MG63 (cell line): ENCODE results near the gene ZSCAN16. TPM values are rescaled to one million over a fixed set of nuclear protein-coding genes. Genes with fewer than 3 reads are reported as not detected.

Experiments used
- DNase-seq: peaks from one replicate; pipeline ENCODE4 v3.0.0-alpha.2; 2020
- H3K27me3 ChIP-seq: fragments of 250-450 bp; sonication (Bioruptor Pico); 2 replicates; pipeline ENCODE4 v1.5.1; 2020; ENCODE audit warnings: mild to moderate bottlenecking, moderate library complexity
- H3K36me3 ChIP-seq: fragments of 250-450 bp; sonication (Bioruptor Pico); 2 replicates; pipeline ENCODE4 v1.5.1; 2020; ENCODE audit warnings: mild to moderate bottlenecking, moderate library complexity
- H3K4me3 ChIP-seq: fragments of 250-450 bp; sonication (Bioruptor Pico); 2 replicates; pipeline ENCODE4 v1.5.1; 2020; ENCODE audit warnings: mild to moderate bottlenecking, moderate library complexity
- H3K9me3 ChIP-seq: fragments of 250-450 bp; sonication (Bioruptor Pico); 2 replicates; pipeline ENCODE4 v1.5.1; 2020; ENCODE audit warnings: mild to moderate bottlenecking, moderate library complexity
- total RNA-seq: library from RNA; depleted of rRNA; stranded (reverse); fragments of >200 nt; shearing (Covaris generic); gene quantifications from 2 replicates; pipeline ENCODE4 v1.2.3, GENCODE V29; 2014; ENCODE audit warnings: low replicate concordance; rRNA removed

ZSCAN16 gene
- total RNA-seq, 1 experiment from 2014 or later: 1.3 TPM

DNA sequence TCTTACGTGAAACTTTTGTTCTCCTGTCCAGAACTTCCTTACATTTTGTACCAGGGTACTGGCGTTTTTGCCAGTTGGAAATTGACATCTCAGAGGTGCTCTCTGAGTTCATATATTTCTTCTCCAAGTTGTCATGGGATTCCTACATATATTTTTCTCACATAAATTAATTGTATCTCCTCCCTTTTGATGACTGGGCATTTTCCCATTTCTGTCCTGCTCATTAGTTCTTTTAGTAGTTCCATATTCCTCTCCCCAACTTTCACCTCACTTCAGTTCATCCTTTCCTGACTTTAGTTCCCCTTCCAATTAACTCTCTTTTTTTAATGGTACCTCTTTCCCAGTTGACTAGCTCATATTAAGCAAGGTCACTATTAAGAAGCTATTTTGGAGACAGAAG, 28.1 kb downstream of the ZSCAN16 start:
- Histone ChIP-seq H3K9me3 (no peaks in the 10 kb centered on the region; the same call in 1 of the 2 replicates), H3K36me3 (peaks cover 84% of the 10 kb centered on the region), H3K4me3 (no peak overlapping the region), H3K27me3 (no peaks in the 10 kb centered on the region)
- no peak for DNase-seq

DNA sequence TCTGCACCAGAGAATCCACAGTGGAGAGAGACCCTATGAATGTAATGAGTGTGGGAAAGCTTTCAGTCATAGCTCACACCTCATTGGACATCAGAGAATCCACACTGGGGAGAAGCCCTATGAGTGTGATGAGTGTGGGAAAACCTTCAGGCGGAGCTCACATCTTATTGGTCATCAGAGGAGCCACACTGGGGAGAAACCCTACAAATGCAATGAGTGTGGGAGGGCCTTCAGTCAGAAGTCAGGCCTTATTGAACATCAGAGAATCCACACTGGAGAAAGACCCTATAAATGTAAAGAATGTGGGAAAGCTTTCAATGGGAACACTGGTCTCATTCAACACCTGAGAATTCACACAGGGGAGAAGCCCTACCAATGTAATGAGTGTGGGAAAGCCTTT, 29.1 kb downstream of the ZSCAN16 start:
- Histone ChIP-seq H3K27me3 (no peaks in the 10 kb centered on the region), H3K36me3 (peaks cover 78% of the 10 kb centered on the region)

DNA sequence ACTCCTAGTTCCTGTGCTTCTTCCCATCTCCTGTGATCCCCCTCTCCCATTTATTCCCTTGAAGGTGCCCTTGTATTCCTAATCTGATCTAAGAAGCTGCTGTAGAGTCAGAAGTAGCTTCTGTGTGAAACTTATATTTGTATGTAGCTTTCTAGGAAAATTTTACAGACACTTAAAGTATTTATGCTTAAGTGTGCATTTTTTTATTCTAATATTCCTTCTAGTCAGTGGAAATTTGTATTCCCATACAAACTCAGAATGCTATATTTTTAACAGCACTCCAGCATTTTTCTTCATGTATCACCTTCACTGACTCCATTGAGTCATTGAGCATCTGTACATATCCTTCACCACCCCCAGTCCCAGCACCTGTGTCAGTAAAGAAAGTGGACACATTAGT, 29.9 kb downstream of the ZSCAN16 start:
- no peak overlapping the region for H3K4me3 ChIP-seq
- DNase-seq: no peak
- no peaks in the 10 kb centered on the region; the same call in 1 of the 2 replicates for H3K9me3 ChIP-seq
- H3K36me3 ChIP-seq: peaks cover 70% of the 10 kb centered on the region
- H3K27me3 ChIP-seq: no peaks in the 10 kb centered on the region

More for the DNA sequence above, 29.1 kb downstream of the ZSCAN16 start:
- no peak for DNase-seq
- Histone ChIP-seq H3K4me3 (no peak overlapping the region), H3K9me3 (no peaks in the 10 kb centered on the region; the same call in 1 of the 2 replicates)

DNA sequence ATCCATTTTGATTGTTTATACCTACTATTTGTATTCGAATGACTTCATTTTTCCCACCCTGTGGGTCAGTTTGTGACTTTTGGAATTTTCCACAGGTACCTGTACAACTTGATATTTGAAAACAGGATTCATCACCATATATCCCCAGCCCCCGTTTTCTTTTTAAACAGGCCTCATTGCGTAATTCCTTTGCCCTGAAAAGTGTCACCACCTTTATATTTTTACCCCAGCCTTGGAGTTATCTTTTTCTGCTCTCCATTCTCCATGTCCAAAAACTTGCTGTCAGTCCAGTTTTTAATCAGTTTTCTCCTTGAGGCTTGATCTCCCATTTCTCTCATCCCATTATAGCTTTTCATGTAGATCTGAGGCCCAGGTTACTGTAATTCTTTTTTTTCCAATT, 33.9 kb downstream of the ZSCAN16 start:
- DNase-seq: no peak
- Histone ChIP-seq H3K9me3 (no peaks in the 10 kb centered on the region), H3K27me3 (no peaks in the 10 kb centered on the region), H3K4me3 (no peak overlapping the region), H3K36me3 (peaks cover 33% of the 10 kb centered on the region)

DNA sequence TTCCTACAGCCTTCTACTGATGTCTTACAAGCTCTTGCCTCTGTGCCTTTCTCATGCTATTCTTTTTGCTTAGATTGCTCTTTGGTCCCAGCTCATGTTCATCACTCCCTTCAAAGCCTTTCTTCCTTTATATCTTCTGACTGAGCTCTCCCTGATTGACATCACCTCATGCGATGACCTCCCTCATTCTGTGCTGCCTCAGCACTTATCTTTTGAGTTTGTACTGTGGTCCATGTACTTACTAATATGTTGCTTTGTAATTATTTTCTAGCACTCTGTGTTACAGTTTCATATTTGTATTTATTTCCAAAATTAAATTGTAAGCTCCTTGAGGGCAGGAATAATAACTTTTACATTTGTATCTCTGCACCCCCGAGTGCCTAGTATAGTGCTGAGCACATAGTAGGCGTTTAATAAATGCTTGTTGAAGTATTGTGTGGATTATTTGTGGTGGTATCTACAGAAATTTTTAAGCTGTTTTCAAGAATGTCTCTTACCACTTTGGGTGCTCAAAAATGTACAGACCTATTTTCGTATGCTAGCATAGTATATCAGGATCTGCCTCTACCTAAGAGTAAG, 34.7 kb downstream of the ZSCAN16 start:
- no peaks in the 10 kb centered on the region for H3K27me3 ChIP-seq
- H3K4me3 ChIP-seq: no peak overlapping the region
- H3K36me3 ChIP-seq: peaks cover 26% of the 10 kb centered on the region
- H3K9me3 ChIP-seq: no peaks in the 10 kb centered on the region
- DNase-seq: no peak

DNA sequence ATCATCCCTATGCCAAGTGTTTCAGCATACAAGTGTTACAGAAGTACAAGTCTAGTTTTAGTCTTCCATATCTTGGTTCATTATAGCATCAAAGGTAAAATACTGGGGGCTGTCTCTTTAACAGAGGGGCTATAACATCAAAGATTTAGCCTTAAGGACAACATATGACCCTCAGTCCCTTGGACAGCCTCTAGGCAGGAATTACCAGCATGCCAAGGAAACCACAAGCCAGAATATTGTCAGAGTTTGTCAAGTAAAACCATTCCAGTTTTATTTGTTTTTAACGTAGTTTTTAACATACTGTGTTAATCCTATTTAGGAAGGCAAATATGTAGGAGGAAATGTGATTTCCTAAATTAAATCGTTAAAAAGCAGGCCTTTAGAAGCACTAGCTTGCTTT, 35.8 kb downstream of the ZSCAN16 start:
- no peak overlapping the region for H3K4me3 ChIP-seq
- H3K27me3 ChIP-seq: no peaks in the 10 kb centered on the region
- DNase-seq: no peak
- peaks cover 17% of the 10 kb centered on the region for H3K36me3 ChIP-seq
- no peaks in the 10 kb centered on the region for H3K9me3 ChIP-seq

DNA sequence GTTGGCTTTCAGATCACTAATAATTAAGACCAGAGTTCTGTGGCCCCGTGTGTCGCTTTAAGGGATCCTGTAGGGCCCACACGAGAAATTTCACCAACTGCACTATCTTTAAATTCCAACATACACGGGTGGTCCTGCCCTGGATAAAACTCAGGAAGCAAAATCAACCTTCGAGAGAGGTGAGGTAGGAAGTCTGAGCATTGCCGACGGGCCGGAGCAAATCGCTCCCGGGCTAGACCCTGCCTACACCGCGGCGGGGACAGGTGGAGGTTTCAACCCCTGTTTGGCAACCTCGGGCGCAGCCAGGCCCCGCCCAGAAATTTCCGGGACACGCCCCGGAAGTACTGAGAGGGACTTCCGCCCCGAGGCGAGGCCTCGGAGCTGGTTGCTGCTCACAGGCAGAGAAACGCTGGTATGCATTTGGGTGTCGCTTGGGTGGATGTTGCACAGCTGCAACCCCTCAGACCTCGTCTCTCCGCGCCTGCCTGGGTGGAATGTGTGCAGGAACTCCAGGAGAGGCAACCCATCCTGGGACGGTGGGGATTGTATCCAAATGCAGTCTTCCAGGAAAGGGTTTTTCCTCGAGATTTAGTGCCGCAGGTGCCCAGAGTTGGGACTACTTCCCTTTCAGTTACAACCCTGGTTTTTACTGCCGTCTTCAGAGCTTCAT, 37.1 kb downstream of the ZSCAN16 start:
- Histone ChIP-seq H3K36me3 (peaks cover 7% of the 10 kb centered on the region), H3K27me3 (no peaks in the 10 kb centered on the region), H3K4me3 (peak overlapping the region; percentile 48), H3K9me3 (no peaks in the 10 kb centered on the region)
- peak; percentile 70 for DNase-seq

DNA sequence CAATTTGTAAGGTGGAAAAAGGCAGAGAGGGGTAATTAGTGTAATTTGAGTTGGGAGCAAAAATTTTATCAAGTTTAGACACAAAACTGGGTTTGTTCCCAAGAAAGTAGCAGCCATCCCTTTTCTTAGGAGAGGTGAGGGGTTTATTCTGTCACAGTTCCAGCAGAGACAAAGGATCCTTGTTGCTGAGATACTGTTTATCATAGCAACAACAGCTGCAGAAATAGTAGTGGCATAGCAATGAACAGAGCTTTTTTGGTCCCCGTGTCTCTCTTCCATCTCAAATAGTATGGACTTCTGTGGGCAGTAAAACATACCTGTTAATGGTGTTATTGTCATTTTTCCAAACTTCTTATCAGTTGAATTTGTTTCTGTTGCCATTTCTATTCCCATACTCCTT, 41.2 kb downstream of the ZSCAN16 start:
- Histone ChIP-seq H3K36me3 (no peaks in the 10 kb centered on the region), H3K27me3 (no peaks in the 10 kb centered on the region), H3K4me3 (no peak overlapping the region), H3K9me3 (no peaks in the 10 kb centered on the region)
- DNase-seq: no peak

DNA sequence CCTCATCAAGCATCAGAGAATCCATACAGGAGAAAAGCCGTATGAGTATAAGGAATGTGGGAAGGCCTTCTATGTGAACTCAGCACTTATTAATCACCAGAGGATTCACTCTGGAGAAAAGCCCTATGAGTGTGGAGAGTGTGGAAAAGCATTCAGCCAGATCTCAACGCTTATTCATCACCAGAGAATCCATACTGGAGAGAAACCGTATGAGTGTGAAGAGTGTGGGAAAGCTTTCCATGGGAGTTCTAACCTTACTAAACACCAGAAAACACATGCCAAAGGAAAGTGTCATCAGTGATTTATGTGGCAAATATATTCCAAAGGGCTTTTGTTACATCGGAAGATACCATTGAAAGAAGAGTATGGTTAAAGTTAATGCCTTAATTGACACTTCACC, 42.7 kb downstream of the ZSCAN16 start:
- Histone ChIP-seq H3K4me3 (no peak overlapping the region), H3K27me3 (no peaks in the 10 kb centered on the region), H3K36me3 (no peaks in the 10 kb centered on the region), H3K9me3 (no peaks in the 10 kb centered on the region)
- DNase-seq: no peak

DNA sequence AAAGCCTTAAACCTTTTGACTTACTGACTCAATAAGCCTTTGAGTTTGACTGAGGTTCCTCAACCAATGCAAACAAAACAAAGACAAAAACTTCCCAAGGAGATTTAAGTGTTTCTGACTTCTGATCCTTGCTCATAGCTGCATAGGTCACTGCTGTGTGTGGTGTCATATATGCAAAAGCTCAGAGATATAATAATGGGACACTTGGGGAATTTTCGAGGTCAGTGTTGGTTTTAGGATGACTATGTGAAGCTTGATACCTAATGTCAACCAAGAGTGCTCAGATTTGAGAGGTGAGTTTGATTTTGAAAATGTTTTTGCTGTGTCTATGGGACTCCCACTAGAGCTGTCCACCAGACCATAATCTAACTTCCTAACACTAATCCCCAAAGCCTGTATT, 43.5 kb downstream of the ZSCAN16 start:
- H3K36me3 ChIP-seq: no peaks in the 10 kb centered on the region
- H3K4me3 ChIP-seq: no peak overlapping the region
- no peak for DNase-seq
- H3K9me3 ChIP-seq: no peaks in the 10 kb centered on the region
- H3K27me3 ChIP-seq: no peaks in the 10 kb centered on the region

DNA sequence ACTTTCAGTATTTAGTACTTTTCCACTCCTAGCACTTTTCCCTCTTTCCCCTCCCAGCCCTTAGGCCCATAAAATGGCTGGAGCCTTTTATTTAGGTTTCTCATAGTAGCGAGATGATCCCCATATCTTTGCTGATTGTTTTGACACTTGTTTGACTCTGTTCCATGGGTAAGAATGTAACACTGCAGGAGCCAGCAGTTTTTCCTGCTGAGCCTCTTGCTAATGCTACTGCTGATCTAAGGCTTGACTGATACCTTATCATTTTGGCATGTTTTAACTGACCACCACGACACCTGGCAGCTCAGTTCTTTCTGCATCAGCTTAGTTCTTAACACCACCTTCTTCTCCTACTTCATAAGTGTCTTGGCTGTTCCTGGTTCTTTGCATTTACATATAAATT, 46.9 kb downstream of the ZSCAN16 start:
- Histone ChIP-seq H3K36me3 (no peaks in the 10 kb centered on the region), H3K27me3 (no peaks in the 10 kb centered on the region), H3K9me3 (no peaks in the 10 kb centered on the region), H3K4me3 (no peak overlapping the region)
- no peak for DNase-seq

DNA sequence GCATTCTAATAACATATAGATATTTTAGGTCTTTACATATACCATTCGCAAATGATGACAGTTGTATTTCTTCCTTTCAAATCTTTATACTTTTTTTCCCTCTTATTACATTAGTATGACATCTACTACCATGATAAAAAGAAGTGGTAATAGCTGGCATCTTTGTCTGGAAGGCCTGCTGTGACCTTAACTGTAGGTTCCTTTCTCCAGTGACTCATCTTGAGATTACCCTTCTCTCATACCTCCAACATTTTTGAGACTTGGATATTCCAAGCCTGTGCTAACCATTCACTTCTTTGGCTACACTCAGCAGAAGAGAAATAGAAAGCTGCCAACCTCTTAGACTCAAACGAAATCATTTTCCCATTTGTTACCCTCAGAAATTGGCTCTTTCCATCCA, 47.6 kb downstream of the ZSCAN16 start:
- H3K27me3 ChIP-seq: no peaks in the 10 kb centered on the region
- H3K9me3 ChIP-seq: no peaks in the 10 kb centered on the region
- H3K36me3 ChIP-seq: no peaks in the 10 kb centered on the region
- DNase-seq: no peak
- no peak overlapping the region for H3K4me3 ChIP-seq

DNA sequence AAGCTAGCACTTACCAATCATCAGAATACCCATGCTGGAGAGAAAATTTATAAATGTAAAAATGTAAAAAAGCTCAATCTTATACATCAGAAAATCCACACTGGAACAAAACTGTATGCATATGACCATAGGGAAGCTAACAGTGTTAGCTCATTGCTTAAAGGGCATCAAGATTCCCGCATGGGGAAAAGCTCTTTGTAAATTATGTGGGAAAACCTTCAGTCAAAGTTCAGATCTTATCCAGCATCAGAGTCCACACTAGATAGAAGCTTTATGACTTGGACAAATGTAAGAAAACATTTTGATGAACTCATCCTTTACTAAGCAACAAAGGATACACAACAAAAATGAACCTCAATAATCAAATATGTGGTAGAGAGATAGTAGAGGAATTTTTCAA, 52.0 kb downstream of the ZSCAN16 start:
- Histone ChIP-seq H3K36me3 (no peaks in the 10 kb centered on the region), H3K9me3 (no peaks in the 10 kb centered on the region), H3K27me3 (no peaks in the 10 kb centered on the region), H3K4me3 (no peak overlapping the region)
- no peak for DNase-seq

Other genes with a start within 250 kb of the ZSCAN16 start
- gene OR2B2, start 212.2 kb upstream of the ZSCAN16 start, total RNA-seq: not detected in 2 replicates
- gene OR2B6, start 167.4 kb upstream of the ZSCAN16 start, total RNA-seq: not detected in 2 replicates
- 0.49 TPM in 1 of 2 replicates, not detected in the other for gene ZNF165, start 44.0 kb upstream of the ZSCAN16 start, total RNA-seq
- gene ZKSCAN8, start 17.3 kb downstream of the ZSCAN16 start, total RNA-seq: 3.2 and 6.0 TPM in 2 replicates
- gene ZSCAN9, start 100.7 kb downstream of the ZSCAN16 start, total RNA-seq: 3.1 and 6.8 TPM in 2 replicates
- gene ZKSCAN4, start 127.7 kb downstream of the ZSCAN16 start, total RNA-seq: 0.59 and 2.6 TPM in 2 replicates
- gene NKAPL, start 134.7 kb downstream of the ZSCAN16 start, total RNA-seq: not detected in 2 replicates
- 9.2 and 20.0 TPM in 2 replicates for gene ZSCAN26, start 142.5 kb downstream of the ZSCAN16 start, total RNA-seq
- 4.6 and 9.3 TPM in 2 replicates for gene PGBD1, start 157.0 kb downstream of the ZSCAN16 start, total RNA-seq
- 26.2 and 34.9 TPM in 2 replicates for gene ZSCAN31, start 211.5 kb downstream of the ZSCAN16 start, total RNA-seq
- 0.39 and 1.5 TPM in 2 replicates for gene ZKSCAN3, start 225.3 kb downstream of the ZSCAN16 start, total RNA-seq